ENCODE data around the gene PROSER2. TPM values are rescaled to one million over a fixed set of nuclear protein-coding genes. Genes with fewer than 3 reads are reported as not detected.

Gene PROSER2
- total and polyA plus RNA-seq, 9 of the 15 experiments (the other 6 are each of a cell fraction or from before 2014, with no cell fraction given) = 0.62 to 14.8 (median 2.9) TPM

GRCh38 chr10:11874568-11875493 is 51.7 kb downstream of the PROSER2 start (continued):
- TF ChIP-seq KAT7 (CRISPR knock-in tag; IDR thresholded peaks at IDR 0.05; ENCODE audit: borderline replicate concordance) = 0 out of 2 replicates have a peak, but pooled peaks have one; percentile 42
- TF ChIP-seq ZNF165 (CRISPR knock-in tag; IDR thresholded peaks at IDR 0.05; ENCODE audit: borderline replicate concordance) = no peak
- no peak for TF ChIP-seq XRCC4 (IDR thresholded peaks at IDR 0.05; ENCODE audit: extremely low read depth, insufficient read depth, insufficient read length)
- TF ChIP-seq SIRT6 (IDR thresholded peaks at IDR 0.05; ENCODE audit: low read depth, low read length) = no peak
- TF ChIP-seq RBM39 (optimal IDR thresholded peaks at IDR 0.05; ENCODE audit: low read depth, low read length) = no peak
- 0 out of 2 replicates have a peak, but pooled peaks have one; percentile 53 for TF ChIP-seq BRD4 (IDR thresholded peaks at IDR 0.05)
- TF ChIP-seq ZNF324 (CRISPR knock-in tag; IDR thresholded peaks at IDR 0.05) = no peak
- no peak for TF ChIP-seq ZNF184 (CRISPR knock-in tag; IDR thresholded peaks at IDR 0.05)
- no peak for TF ChIP-seq ARNT (IDR thresholded peaks at IDR 0.05)
- TF ChIP-seq HNRNPUL1 (IDR thresholded peaks at IDR 0.05; ENCODE audit: low read length) = no peak
- no peak for TF ChIP-seq ZNF23 (CRISPR knock-in tag; IDR thresholded peaks at IDR 0.05)
- TF ChIP-seq KLF6 (CRISPR knock-in tag; IDR thresholded peaks at IDR 0.05; ENCODE audit: borderline replicate concordance) = no peak
- TF ChIP-seq FOXP4 (CRISPR knock-in tag; IDR thresholded peaks at IDR 0.05; ENCODE audit: borderline replicate concordance) = no peak
- TF ChIP-seq KAT8 (IDR thresholded peaks at IDR 0.05; ENCODE audit: low read depth) = no peak
- no peak for TF ChIP-seq GTF2A2 (tag; IDR thresholded peaks at IDR 0.05)
- no peak for TF ChIP-seq STAT5A (IDR thresholded peaks at IDR 0.05; ENCODE audit: borderline replicate concordance, low read length)
- TF ChIP-seq POLR2AphosphoS5 (IDR thresholded peaks at IDR 0.05; ENCODE audit: control insufficient read depth, insufficient read depth, low read depth, low read length) = 0 out of 2 replicates have a peak, but pooled peaks have one; percentile 29
- TF ChIP-seq USF2 (CRISPR knock-in tag; IDR thresholded peaks at IDR 0.05) = peak; percentile 91
- TF ChIP-seq TSHZ1 (CRISPR knock-in tag; IDR thresholded peaks at IDR 0.05) = no peak
- TF ChIP-seq ILK (tag; IDR thresholded peaks at IDR 0.05; ENCODE audit: borderline replicate concordance, low read depth) = no peak
